HG03457 (cell line): ENCODE results near the gene TEX55.
"Not testable (repeated sequence)": the region's sequence is repeated elsewhere in the genome, so short reads cannot be mapped to it uniquely, and the experiment has no call there.

ENCODE experiments used
- ATAC-seq: cut with Tn5 transposase; IDR thresholded peaks from one replicate; pipeline ENCODE4 v1.9.1; 2021; ENCODE audit warnings: moderate number of reproducible peaks; ENCODE audit not compliant: unreplicated experiment

TEX55 gene

GRCh38 chr3:119145500-119146167 lies at the start of gene TEX55:
Gene TEX55, plus strand, starts transcription at chr3:119146165. Its CDS starts 25 bp downstream, at chr3:119146190.
- ATAC-seq, result no peak

GRCh38 chr3:119098003-119098402 lies 48.0 kb upstream of the TEX55 start:
- ATAC-seq, result no peak

GRCh38 chr3:119098619-119099222 lies 47.2 kb upstream of the TEX55 start:
- ATAC-seq, result no peak

DNA sequence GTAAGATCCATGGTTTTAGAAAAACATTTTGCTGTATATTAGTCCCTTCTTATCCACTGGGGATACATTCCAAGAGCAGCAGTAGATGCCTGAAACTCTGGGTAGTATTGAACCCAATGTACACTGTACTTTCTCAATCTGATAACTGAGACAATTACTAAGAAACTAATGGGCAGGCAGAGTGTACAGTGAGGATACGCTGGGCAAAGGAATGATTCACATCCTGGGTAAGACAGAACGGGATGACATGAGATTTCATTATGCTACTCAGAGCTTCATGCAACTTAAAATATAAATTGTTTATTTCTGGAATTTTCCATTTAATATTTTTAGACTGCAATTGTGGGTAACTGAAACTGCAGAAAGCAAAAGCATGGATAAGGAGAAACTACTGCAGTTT lies 46.2 kb upstream of the TEX55 start:
- ATAC-seq, result no peak

GRCh38 chr3:119104031-119104430 lies 41.9 kb upstream of the TEX55 start:
- no peak for ATAC-seq

- not testable (repeated sequence) for ATAC-seq
Observed at GRCh38 chr3:119118330-119118729, 27.6 kb upstream of the TEX55 start.

GRCh38 chr3:119120480-119120879 lies 25.5 kb upstream of the TEX55 start:
- no peak for ATAC-seq

GRCh38 chr3:119122350-119122749 lies 23.6 kb upstream of the TEX55 start:
- no peak for ATAC-seq

DNA sequence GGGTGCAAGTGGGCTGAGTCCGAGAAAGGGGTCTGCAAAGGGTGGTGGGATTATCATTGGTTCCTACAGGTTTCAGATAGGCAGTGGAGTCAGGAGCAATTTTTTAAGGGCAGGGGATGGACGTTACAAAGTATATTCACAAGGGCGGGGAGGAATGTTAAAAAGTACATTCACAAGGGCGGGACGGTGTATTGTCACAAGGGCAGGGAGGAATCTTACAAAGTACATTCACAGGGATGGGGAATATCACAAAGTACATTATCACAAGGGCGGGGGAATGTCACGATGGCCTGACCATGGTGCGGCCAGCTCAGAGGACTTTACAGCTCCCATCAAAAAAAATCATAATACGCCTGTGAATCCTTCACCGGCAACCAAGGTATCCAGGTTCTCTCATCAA lies 20.6 kb upstream of the TEX55 start:
- ATAC-seq, result no peak

DNA sequence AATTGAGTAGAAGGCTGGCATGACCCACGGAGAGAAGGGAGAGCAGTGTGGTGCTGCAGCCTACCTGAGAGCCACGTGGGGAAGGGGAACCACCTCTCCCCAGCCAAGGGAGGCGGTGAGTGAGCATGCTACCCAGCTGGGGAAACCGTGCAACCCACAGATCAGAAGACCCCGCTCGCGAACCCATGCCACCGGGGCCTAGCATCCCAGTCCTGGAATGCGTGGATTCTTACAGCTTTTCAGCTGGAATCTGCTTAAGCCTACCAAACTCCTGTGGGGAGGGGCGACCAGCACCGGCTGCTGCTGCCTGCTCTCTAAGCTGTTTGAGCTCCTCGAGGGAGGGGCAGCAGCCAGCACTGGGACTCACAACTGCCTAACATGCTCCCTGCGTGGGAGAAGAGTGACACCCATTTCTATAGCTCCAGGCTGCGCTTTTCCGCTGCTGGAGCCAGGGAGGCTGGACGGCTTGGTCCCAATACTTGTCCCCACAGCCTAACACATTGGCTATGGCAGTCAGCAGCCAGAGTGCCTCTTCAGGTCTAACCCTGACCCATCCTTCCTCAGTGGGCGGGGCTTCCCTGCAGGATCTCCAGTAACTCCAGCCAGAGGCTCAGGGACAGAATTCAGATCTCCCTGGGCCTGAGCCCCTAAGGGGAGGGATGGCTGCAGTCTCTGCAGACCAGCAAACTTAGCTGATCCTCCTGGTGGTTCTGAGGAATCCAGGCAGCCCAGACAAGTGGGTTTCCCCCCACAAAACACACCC lies 20.0 kb upstream of the TEX55 start:
- ATAC-seq, result no peak

- ATAC-seq, result not testable (repeated sequence)
Observed at GRCh38 chr3:119130291-119130690, 15.7 kb upstream of the TEX55 start.

DNA sequence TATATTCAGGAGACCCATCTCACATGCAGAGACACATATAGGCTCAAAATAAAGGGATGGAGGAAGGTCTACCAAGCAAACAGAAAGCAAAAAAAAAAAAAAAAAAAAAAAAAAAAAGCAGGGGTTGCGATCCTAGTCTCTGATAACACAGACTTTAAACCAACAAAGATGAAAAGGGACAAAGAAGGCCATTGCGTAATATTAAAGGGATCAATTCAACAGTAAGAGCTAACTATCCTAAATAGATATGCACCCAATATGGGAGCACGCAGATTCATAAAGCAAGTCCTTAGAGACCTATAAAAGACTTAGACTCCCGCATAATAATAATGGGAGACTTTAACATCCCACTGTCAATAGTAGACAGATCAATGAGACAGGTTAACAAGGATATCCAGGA lies 13.7 kb upstream of the TEX55 start:
- not testable (repeated sequence) for ATAC-seq

GRCh38 chr3:119139360-119139759 lies 6.6 kb upstream of the TEX55 start:
- not testable (repeated sequence) for ATAC-seq

- ATAC-seq, result no peak
Observed at GRCh38 chr3:119140466-119140865, 5.5 kb upstream of the TEX55 start.

DNA sequence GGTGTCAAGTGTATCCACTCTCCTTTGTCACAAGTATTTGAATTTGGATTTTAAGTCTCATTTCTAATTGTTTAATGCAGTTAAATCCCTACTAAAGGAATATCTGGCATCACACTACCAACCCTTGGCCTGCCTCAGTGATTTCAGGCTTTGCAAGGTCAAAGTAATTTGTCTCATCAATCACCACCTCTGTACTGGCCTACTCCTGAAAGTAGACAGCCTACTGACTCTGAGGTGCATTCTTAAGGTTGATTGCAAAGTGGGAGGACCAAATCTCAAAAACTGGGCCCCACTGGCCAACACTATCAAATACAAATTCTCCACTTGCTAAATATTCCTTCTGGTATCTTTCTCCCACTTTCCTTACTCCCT lies 851 bp upstream of the TEX55 start:
- no peak for ATAC-seq

DNA sequence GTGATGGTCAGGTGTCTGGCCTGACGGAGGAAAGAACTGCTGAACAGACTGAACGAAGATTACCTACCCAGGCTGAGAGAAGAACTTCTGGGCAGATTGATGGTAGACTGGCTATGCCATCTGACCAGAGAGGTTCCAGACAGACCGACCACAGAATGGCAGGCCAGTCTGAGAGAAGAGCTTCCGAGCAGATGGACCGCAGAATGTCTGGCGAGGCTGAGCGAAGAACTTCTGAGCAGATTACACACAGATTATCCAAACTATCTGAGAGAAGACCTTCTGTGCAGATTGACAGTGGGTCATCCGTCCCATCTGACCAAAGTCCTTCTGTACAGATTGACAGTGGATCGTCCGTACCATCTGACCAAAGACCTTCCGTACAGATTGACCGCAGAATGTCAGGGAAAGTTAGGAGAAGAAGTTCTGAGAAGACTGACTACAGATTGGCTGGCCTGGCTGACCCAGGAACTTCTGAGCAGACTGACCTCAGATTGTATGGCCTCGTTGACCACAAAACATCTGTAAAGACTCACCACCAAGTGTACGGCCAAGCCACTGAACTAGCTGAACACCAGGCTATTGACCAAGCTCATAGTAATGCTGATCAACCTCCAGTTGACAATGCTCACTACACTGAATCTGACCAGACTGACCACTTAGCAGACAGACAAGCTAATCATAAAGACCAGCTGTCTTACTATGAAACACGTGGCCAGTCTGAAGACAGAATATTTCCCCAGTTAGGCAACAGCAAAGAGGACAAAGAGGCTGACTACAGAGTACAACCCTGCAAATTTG lies 812 bp downstream of the TEX55 start:
- ATAC-seq, result no peak

GRCh38 chr3:119147494-119147893 lies 1.5 kb downstream of the TEX55 start:
- no peak for ATAC-seq

- no peak for ATAC-seq
Observed at GRCh38 chr3:119148493-119149180, 2.7 kb downstream of the TEX55 start.

- ATAC-seq, result no peak
Observed at GRCh38 chr3:119149484-119149883, 3.5 kb downstream of the TEX55 start.

DNA sequence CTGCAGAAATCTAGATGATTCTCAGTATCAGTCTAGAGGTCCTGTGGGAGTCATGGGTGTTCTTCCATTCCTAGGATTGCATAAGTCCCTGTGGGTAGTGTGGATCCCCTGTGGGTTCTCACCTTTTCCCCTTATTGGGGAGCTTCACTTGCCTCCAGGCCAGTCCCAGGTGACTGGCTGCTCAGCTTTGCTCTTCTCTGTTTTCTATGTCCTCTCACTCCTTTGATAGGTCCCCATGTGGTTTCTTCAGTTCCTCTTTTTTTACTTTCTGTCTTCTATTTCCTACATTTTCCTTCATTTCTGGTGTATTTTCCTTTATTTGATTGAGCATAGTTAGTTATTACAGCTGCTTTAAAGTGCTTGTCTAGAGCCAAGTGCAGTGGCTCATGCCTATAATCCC lies 10.9 kb downstream of the TEX55 start:
- ATAC-seq, result no peak

GRCh38 chr3:119157971-119158370 lies 12.0 kb downstream of the TEX55 start:
- no peak for ATAC-seq
